ENCODE data around the gene MFRP.

MFRP gene

DNA sequence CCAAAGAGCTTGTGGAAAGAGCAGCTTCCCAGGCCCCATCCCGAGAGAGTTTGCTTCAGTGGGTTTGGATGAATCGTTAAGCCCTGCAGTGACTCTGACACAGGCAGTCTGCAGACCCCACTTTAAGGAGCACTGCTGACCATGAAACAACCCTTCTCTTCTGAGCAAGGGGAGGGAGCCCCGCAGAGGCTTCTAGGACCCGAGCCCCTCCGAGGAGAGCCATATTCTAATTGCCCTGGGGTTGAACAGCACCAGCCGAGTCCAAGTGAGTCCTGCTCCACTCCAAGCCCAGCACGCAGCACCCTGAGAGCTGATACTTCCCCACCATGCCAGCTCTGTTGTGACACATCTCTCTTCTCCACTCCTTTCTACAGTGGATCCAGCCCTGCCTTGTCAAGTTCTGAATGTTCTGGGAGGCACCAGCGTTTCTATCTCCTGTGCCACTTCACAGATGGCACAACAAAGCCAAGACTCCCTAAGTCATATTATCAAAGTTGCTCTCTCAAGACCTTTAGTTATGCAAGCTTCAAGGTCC, 24.6 kb upstream of the MFRP start:
- Histone ChIP-seq H3K4me1 (peaks cover 68% of the 10 kb centered on the region), H3K27me3 (no peaks in the 10 kb centered on the region), H3K36me3 (no peaks in the 10 kb centered on the region), H3K9me3 (no peaks in the 10 kb centered on the region), H3K4me3 (ENCODE audit: low read depth, low read length) (no peak overlapping the region)
- DNase-seq, result no peak
- TF ChIP-seq, protein P1, sequence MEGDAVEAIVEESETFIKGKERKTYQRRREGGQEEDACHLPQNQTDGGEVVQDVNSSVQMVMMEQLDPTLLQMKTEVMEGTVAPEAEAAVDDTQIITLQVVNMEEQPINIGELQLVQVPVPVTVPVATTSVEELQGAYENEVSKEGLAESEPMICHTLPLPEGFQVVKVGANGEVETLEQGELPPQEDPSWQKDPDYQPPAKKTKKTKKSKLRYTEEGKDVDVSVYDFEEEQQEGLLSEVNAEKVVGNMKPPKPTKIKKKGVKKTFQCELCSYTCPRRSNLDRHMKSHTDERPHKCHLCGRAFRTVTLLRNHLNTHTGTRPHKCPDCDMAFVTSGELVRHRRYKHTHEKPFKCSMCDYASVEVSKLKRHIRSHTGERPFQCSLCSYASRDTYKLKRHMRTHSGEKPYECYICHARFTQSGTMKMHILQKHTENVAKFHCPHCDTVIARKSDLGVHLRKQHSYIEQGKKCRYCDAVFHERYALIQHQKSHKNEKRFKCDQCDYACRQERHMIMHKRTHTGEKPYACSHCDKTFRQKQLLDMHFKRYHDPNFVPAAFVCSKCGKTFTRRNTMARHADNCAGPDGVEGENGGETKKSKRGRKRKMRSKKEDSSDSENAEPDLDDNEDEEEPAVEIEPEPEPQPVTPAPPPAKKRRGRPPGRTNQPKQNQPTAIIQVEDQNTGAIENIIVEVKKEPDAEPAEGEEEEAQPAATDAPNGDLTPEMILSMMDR (IDR thresholded peaks at IDR 0.05; ENCODE audit: low read depth, low read length), result no peak

DNA sequence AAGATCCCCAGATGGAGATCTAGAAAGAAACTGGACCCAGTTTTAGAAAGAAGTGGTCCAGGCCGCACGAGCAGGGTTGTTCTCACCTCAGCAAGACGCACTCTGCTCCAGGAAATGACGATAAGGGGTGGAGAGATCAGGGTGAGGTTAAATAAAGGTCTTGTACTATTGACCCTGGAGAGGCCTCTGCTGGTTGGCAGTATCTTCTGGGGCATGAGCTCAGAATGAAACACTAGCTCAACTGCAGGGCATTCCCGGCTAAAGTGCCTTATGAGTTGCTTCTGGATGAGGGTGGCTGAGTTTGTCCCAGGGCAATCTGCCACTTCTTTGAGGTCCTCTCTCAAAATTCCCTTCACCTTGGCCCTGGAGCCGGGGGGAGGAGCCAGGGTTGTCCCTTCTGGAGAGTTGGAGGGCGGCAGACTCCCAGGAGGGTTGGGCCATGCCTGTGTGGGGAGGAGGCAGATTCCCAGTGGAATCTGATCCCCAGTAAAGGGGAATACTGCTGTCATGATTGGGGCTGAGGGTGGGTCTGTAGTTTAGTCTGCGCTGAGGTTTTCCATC, 24.1 kb upstream of the MFRP start:
- no peaks in the 10 kb centered on the region for H3K9me3 ChIP-seq
- H3K27me3 ChIP-seq, result no peaks in the 10 kb centered on the region
- peaks cover 62% of the 10 kb centered on the region for H3K4me1 ChIP-seq
- TF ChIP-seq, protein P1 (IDR thresholded peaks at IDR 0.05; ENCODE audit: low read depth, low read length), result no peak
- no peak for DNase-seq
- H3K36me3 ChIP-seq, result no peaks in the 10 kb centered on the region
- no peak overlapping the region for H3K4me3 ChIP-seq (ENCODE audit: low read depth, low read length)

DNA sequence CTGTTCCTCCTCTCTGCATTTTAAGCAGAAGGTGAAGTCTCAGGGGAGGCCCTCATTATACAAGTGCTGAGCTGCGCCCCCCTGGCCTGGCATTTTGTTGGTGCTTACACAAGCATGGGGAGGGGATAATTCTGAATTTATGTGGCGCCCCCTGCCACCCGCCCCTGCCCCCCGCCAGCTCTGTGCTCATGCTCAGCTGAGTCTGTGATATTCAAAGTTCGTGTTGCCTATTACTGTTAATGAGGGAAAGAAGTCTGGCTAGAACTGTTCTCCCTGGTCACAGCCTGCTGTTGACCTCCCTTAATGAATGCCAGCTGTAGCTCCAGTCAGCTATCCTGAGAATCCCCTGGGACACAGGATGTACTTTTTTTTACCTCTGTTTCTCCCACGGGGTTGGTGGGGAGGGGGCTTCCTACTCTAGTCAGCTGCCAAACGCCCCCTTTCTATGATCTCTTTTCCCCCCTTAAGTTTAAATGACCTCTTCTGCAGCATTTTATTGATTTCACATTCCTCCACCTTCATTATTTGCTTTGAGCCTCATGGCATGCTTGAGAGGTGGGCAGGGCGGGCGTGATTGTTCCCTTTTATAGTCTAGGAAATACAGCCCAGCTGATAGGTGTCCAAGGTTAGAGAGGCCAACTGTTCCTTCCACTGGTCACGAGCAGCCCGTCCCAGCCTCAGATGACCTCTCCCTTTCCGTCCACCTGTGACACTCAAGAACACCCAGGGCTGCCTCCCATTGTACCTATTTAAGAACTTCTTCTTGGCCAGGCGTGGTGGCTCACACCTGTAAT, 22.8 kb upstream of the MFRP start:
- H3K4me3 ChIP-seq (ENCODE audit: low read depth, low read length), result peak overlapping the region; percentile 25
- H3K27me3 ChIP-seq, result no peaks in the 10 kb centered on the region
- H3K9me3 ChIP-seq, result 0 out of 2 replicates have a peak, but pooled peaks cover 1% of the 10 kb centered on the region
- DNase-seq, result peak; percentile 53
- H3K4me1 ChIP-seq, result peaks cover 53% of the 10 kb centered on the region
- TF ChIP-seq, protein P1 (IDR thresholded peaks at IDR 0.05; ENCODE audit: low read depth, low read length), result no peak
- no peaks in the 10 kb centered on the region for H3K36me3 ChIP-seq

DNA sequence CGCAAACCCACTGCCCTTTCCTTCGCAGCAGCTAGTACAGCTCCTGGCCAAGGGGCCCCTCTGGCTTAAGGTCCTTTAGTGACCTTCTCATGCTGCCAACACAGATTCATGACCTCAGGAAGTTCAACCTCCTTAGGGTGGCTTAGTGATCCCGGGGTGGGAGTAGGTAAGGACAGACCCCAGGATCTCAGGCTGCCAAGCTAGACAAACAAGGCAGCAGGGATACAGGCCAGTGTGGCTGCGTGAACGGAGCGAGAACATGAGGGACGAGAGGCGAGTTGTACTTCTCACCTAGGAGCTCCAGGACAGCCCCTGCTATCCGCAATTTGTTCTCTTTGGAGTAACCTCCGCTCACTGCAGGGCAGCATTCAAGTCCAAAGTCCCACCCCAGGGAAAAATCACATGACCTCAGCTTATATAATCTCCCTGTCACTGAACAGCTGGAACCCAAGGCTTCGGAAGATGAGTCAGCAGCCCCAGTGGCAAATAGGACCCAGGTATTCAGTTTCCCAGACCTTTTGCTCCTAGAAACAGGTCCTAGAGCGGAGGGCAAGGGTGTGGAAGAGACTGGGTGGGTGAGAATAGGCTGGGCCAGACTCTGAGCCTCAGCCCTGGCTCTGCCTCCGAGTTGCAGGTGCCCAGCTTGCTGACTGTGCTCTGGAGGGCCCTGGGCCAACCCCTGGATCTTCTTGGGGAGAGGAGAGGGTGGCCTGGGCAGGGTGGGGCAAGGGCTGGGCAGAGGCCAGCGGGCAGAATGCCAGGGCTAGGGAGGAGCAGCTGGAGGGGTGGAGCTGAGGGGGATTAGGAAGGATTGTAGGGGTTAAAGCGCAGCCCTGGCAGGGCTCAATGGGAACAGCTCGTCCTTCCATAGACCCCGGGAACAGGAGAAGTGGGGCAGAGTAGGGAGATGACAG, 21.9 kb upstream of the MFRP start:
- Histone ChIP-seq H3K27me3 (no peaks in the 10 kb centered on the region), H3K4me1 (peaks cover 50% of the 10 kb centered on the region), H3K36me3 (no peaks in the 10 kb centered on the region), H3K4me3 (ENCODE audit: low read depth, low read length) (peak overlapping the region; percentile 25), H3K9me3 (0 out of 2 replicates have a peak, but pooled peaks cover 2% of the 10 kb centered on the region)
- peak; percentile 71 for DNase-seq
- TF ChIP-seq, protein P1 (IDR thresholded peaks at IDR 0.05; ENCODE audit: low read depth, low read length), result no peak

DNA sequence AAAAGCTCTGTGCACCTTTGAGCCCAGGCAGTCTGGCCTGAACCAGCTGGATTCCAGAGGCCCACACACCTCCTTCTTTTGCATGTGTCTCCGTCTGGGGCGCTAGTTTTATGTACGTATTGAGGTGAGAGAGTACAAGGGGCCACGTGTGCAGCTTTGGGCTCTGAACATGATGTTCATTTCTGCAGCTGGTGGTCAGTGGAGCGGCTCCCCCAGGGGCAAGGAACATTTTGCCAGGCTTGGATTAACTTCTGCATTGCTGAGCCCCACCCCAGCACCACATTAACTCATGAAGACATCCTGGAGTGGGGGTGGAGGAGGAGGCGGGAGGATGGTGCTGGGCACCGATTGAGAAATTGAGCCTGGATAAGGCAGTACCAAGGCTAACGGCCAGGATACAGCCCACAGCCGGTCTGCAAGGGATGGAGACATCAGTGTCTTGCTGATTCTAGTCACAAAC, 21.2 kb upstream of the MFRP start:
- TF ChIP-seq, protein P1 (IDR thresholded peaks at IDR 0.05; ENCODE audit: low read depth, low read length), result no peak
- 0 out of 2 replicates have a peak, but pooled peaks cover 2% of the 10 kb centered on the region for H3K9me3 ChIP-seq

More for the DNA sequence above, 21.2 kb upstream of the MFRP start:
- H3K4me1 ChIP-seq, result peaks cover 50% of the 10 kb centered on the region
- H3K4me3 ChIP-seq (ENCODE audit: low read depth, low read length), result no peak overlapping the region
- no peaks in the 10 kb centered on the region for H3K27me3 ChIP-seq
- no peak for DNase-seq
- no peaks in the 10 kb centered on the region for H3K36me3 ChIP-seq

All from BE2C (cell line).